Brain pericyte (primary cell): ENCODE results near the gene AP4S1.

Experiments used
- DNase-seq: peaks from one replicate; pipeline ENCODE4 v3.0.0-alpha.2; 2012; ENCODE audit warnings: low read depth, low spot score

Gene AP4S1

GRCh38 chr14:31006703-31007102 is 18.7 kb upstream of the AP4S1 start:
- DNase-seq, result no peak

- DNase-seq, result no peak
These were observed 15.4 kb upstream of the AP4S1 start for GRCh38 chr14:31009836-31010574.

- no peak for DNase-seq
These were observed 14.5 kb upstream of the AP4S1 start for GRCh38 chr14:31010935-31011334.

GRCh38 chr14:31013841-31014240 is 11.6 kb upstream of the AP4S1 start:
- DNase-seq, result no peak

GRCh38 chr14:31018057-31018645 is 7.3 kb upstream of the AP4S1 start:
- DNase-seq, result no peak

- no peak for DNase-seq
These were observed 4.4 kb upstream of the AP4S1 start for GRCh38 chr14:31020834-31021575.

GRCh38 chr14:31021576-31021949 is 3.9 kb upstream of the AP4S1 start:
- DNase-seq, result no peak

GRCh38 chr14:31022386-31022785 is 3.1 kb upstream of the AP4S1 start:
- no peak for DNase-seq

- DNase-seq, result no peak
These were observed 1.4 kb upstream of the AP4S1 start for GRCh38 chr14:31024010-31024480.

GRCh38 chr14:31024577-31025366 is 677 bp upstream of the AP4S1 start:
- no peak for DNase-seq

GRCh38 chr14:31026077-31026449 is 614 bp downstream of the AP4S1 start, which contains the start of gene STRN3:
TSS of gene STRN3 (minus strand) at chr14:31026379. CDS start at chr14:31026185, 194 bp downstream.
- DNase-seq, result no peak

GRCh38 chr14:31026450-31027235 is 1.2 kb downstream of the AP4S1 start:
- peak; percentile 87 for DNase-seq

- no peak for DNase-seq
These were observed 2.4 kb downstream of the AP4S1 start for GRCh38 chr14:31027847-31028246.

- DNase-seq, result no peak
These were observed 3.8 kb downstream of the AP4S1 start for GRCh38 chr14:31029016-31029970.

- no peak for DNase-seq
These were observed 5.0 kb downstream of the AP4S1 start for GRCh38 chr14:31030469-31030868.

- DNase-seq, result no peak
These were observed 11.1 kb downstream of the AP4S1 start for GRCh38 chr14:31036552-31036951.

- no peak for DNase-seq
These were observed 12.3 kb downstream of the AP4S1 start for GRCh38 chr14:31037709-31038221.

- no peak for DNase-seq
These were observed 13.2 kb downstream of the AP4S1 start for GRCh38 chr14:31038521-31039166.

GRCh38 chr14:31042300-31042699 is 16.9 kb downstream of the AP4S1 start:
- DNase-seq, result no peak
